KOPT-K1 (cell line): ENCODE results near the gene ATXN2.
"Not testable (repeated sequence)": the region's sequence is repeated elsewhere in the genome, so short reads cannot be mapped to it uniquely, and the experiment has no call there.

Experiments
- H3K27ac ChIP-seq: fragments of 200-600 bp; sonication (generic); 2 replicates; pipeline ENCODE4 v1.5.1; 2016; ENCODE audit warnings: antibody characterized with exemption, mild to moderate bottlenecking, low read depth, low read length; ENCODE audit not compliant: poor library complexity, severe bottlenecking
- H3K36me3 ChIP-seq: fragments of 200-600 bp; sonication (generic); 2 replicates; pipeline ENCODE4 v1.5.1; 2017; ENCODE audit warnings: antibody characterized with exemption, mild to moderate bottlenecking, low read length, moderate library complexity; ENCODE audit not compliant: insufficient read depth
- H3K9me3 ChIP-seq: fragments of 200-600 bp; sonication (generic); 2 replicates; pipeline ENCODE4 v1.5.1; 2017; ENCODE audit warnings: antibody characterized with exemption, low read length, mild to moderate bottlenecking; ENCODE audit not compliant: insufficient read depth, poor library complexity, severe bottlenecking

ATXN2 gene

GRCh38 chr12:111519083-111519482 is 80.0 kb downstream of the ATXN2 start:
- Histone ChIP-seq H3K27ac (no peak overlapping the region), H3K36me3 (peaks cover 96% of the 10 kb centered on the region), H3K9me3 (no peaks in the 10 kb centered on the region)

- H3K27ac ChIP-seq, H3K9me3 ChIP-seq: not testable (repeated sequence)
- peaks cover 83% of the 10 kb centered on the region for H3K36me3 ChIP-seq
These were observed 91.4 kb downstream of the ATXN2 start for GRCh38 chr12:111507719-111508118.

DNA sequence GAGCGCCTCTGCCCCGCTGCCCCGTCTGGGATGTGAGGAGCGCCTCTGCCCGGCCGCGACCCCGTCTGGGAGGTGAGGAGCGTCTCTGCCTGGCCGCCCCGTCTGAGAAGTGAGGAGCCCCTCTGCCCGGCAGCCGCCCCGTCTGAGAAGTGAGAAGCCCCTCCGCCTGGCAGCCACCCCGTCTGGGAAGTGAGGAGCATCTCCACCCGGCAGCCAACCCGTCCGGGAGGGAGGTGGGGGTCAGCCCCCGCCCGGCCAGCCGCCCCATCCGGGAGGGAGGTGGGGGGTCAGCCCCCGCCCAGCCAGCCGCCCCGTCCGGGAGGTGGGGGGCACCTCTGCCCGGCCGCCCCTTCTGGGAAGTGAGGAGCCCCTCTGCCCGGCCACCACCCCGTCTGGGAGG is 91.9 kb downstream of the ATXN2 start:
- not testable (repeated sequence) for H3K27ac ChIP-seq, H3K9me3 ChIP-seq
- peaks cover 83% of the 10 kb centered on the region for H3K36me3 ChIP-seq

DNA sequence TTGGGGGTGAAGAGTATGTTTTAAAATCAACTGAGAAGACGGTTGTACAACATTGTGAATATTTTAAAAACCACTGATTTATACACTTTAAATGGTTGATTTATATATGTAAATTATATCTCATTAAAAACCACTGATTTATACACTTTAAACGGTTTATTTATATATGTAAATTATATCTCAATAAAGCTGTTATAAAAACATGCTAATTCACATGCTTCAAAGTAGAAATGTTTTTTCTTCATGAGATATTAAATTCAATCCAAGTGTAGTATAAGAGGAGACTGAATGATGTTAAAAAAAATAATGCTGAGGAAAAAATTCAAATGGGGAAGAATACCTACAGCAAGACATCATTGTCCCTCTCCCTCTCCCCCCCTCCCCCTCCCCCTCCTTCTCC is 92.9 kb downstream of the ATXN2 start:
- H3K9me3 ChIP-seq = no peaks in the 10 kb centered on the region
- H3K36me3 ChIP-seq = peaks cover 83% of the 10 kb centered on the region
- no peak overlapping the region for H3K27ac ChIP-seq

DNA sequence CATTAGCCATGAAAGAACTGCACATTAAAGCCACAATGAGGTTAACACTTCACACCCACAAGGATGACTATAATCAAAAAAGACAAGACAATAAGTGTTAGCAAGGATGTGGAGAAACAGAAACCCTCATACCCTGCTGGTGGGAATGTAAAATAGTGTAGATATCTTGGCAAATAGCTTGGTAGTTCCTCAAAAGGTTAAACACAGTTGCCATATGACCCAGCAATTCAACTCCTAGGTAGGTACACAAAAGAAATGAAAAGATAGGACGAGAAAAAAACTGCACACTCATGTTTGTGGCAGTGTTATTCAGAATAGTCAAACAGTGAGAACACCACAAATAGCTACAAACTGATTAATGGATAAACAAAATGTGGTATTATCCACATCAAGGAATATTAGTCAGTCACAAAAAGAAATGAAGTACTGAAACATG is 93.5 kb downstream of the ATXN2 start:
- Histone ChIP-seq H3K9me3 (no peaks in the 10 kb centered on the region), H3K27ac (no peak overlapping the region), H3K36me3 (peaks cover 79% of the 10 kb centered on the region)

DNA sequence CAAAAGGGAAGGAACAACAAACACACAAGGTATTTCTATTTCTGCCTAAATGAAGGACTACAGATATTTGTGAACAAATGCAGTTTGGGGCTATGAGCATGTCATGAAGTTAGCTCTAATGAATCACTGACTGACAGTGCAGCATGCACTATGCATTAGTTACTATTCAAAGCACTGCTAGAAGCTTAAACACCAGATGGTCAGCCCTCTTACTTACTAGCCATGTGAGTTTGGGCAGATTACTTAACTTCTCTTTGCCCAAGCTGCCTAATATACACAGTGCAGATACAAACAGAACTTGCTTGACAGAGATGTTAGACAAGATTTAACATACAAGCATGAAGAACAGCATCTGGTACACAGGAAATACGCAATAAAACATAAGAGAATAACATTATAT is 96.0 kb downstream of the ATXN2 start:
- Histone ChIP-seq H3K9me3 (no peaks in the 10 kb centered on the region), H3K36me3 (peaks cover 74% of the 10 kb centered on the region), H3K27ac (no peak overlapping the region)

DNA sequence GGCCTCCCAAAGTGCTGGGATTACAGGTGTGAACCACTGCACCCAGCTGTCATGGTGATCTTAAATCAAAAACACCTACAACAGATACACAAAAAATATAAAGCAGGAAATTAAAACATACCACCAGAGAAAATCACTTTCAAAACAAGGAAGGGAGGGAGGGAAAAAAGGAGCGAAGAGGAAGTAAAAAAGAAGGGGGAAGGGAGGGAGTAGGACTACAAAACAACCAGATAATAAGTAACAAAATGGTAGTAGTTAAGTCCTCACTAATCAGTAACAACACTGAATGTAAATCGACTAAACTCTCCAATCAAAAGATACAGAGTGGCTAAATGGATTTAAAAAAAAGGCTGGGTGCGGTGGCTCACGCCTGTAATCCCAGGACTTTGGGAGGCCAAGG is 104.4 kb downstream of the ATXN2 start:
- Histone ChIP-seq H3K27ac (no peak overlapping the region), H3K9me3 (no peaks in the 10 kb centered on the region), H3K36me3 (peaks cover 92% of the 10 kb centered on the region)

DNA sequence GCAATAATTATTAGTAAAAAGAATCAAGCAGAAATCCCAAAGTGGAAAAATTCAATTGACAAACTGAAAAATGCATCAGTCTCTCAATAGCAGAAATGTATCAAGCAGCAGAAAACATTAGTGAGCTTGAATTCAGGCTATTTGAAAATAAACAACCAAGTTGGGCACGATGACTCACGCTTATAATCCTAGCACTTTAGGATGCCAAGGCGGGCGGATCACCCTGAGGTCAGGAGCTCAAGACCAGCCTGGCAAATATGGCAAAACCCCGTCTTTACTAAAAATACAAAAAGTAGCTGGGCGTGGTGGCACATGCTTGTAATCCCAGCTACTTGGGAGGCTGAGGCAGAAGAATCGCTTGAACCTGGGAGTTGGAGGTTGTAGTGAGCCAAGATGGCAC is 106.1 kb downstream of the ATXN2 start:
- not testable (repeated sequence) for H3K27ac ChIP-seq, H3K9me3 ChIP-seq
- peaks cover 96% of the 10 kb centered on the region for H3K36me3 ChIP-seq

DNA sequence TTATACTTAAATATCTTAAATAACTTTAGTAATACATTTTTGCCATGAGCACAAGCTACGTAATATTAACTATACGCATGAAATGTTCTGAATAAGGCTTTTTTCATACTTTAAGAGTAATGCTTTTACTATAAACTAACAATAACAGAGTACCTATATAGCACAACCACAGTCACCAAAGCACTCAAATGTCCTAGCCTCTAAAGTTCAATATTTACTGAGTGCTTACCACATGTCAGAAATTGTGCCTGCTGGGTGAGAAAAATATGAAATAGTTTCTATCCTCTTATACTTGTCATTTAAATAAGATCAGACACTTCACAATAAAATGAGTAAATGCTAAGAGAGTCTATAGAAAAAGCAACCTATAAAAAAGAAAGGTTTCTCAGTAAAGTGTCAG is 110.3 kb downstream of the ATXN2 start:
- peaks cover 99% of the 10 kb centered on the region for H3K36me3 ChIP-seq
- H3K9me3 ChIP-seq = no peaks in the 10 kb centered on the region
- no peak overlapping the region for H3K27ac ChIP-seq

GRCh38 chr12:111488271-111488670 is 110.8 kb downstream of the ATXN2 start:
- Histone ChIP-seq H3K9me3 (no peaks in the 10 kb centered on the region), H3K27ac (no peak overlapping the region), H3K36me3 (peaks cover 99% of the 10 kb centered on the region)

- Histone ChIP-seq H3K9me3 (no peaks in the 10 kb centered on the region), H3K36me3 (peaks cover 99% of the 10 kb centered on the region), H3K27ac (no peak overlapping the region)
These were observed 116.7 kb downstream of the ATXN2 start for GRCh38 chr12:111482462-111482861.

DNA sequence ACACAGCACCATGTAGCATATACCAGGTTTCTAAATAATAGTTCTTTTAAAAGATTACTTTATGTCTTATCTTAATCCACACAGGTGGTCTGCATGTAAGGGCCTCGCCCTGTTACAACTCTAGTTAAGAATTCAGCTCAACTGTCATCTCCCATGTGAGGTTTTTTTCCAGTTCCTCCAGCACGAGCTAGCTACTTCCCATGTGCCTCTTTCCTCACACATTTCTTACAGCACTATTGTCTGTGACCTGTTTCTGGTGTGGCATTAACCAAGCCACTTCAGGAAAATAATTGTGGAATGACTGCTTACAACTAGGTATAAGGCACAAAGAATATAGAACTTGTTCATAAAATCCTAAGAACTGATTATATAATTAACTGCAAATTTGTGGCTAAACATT is 127.9 kb downstream of the ATXN2 start:
- no peaks in the 10 kb centered on the region for H3K9me3 ChIP-seq
- peaks cover 88% of the 10 kb centered on the region for H3K36me3 ChIP-seq
- no peak overlapping the region for H3K27ac ChIP-seq

DNA sequence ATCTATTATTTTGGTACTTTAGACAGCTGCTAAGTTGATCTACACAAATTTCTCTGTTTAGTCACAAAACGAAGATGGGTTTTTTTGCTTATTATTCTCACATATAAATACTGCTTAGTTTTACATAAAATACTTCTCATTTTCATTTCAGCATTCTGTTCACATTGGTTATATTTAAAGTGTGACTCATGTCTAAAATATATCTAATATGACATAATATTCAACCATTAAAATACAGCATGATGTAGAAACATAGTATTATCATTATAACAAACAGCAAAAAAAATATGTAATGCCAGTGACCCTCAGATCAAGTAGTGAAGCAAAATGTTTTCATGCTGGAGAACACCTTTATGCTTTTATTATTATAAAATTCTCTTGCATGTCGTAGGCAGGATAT is 129.7 kb downstream of the ATXN2 start:
- Histone ChIP-seq H3K36me3 (peaks cover 86% of the 10 kb centered on the region), H3K9me3 (no peaks in the 10 kb centered on the region), H3K27ac (no peak overlapping the region)

DNA sequence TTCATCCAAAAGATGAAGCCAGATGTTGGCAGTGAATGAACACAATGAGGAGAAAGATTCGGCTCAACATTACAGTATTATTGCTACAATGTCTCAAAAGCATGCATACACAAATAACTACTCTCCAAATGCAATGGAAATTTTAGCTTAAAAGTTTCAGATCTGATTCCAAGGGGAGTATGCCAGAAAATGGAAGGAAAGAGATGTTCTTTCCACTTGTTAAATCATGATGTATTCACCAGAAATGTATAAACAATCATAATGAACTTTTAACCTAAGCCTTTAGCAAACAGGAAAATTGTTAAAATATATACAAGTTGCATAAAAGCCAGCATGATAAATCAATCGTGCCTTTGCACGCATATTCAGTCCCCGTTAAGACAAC is 131.3 kb downstream of the ATXN2 start:
- Histone ChIP-seq H3K27ac (no peak overlapping the region), H3K36me3 (peaks cover 83% of the 10 kb centered on the region), H3K9me3 (no peaks in the 10 kb centered on the region)

DNA sequence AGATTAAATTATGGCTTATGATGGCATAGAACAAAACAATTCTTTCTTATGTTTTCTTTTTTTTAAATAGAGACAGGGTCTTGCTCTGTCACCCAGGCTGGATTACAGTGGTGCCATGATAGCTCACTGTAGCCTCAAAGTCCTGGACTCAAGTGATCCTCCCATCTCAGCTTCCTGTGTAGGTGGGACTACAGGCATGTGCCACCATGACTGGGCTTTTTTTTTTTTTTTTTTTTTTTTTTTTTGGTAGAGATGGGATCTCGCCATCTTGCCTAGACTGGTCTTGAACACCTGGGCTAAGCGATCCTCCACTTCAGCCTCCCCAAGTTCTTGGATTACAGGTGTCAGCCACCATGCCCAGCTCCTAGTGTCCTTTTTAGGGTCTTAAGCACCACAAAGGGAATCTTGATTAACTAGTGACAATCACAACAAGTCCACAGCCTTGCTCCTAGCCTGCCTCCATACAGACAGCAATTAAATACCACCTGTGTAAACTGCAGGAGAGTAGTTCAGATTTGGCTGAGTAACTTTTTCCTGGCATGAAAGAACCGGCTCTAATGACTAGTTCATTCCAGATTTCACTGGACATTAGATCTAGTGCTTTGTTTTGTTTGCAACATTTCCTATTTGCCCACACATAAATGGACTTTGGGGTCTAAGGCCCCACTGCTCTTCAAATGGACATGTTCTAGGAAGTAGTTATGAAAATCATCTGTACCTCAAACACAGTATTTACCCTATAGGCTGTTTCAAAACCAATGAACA is 131.8 kb downstream of the ATXN2 start:
- Histone ChIP-seq H3K36me3 (peaks cover 80% of the 10 kb centered on the region), H3K9me3 (no peaks in the 10 kb centered on the region), H3K27ac (no peak overlapping the region)

DNA sequence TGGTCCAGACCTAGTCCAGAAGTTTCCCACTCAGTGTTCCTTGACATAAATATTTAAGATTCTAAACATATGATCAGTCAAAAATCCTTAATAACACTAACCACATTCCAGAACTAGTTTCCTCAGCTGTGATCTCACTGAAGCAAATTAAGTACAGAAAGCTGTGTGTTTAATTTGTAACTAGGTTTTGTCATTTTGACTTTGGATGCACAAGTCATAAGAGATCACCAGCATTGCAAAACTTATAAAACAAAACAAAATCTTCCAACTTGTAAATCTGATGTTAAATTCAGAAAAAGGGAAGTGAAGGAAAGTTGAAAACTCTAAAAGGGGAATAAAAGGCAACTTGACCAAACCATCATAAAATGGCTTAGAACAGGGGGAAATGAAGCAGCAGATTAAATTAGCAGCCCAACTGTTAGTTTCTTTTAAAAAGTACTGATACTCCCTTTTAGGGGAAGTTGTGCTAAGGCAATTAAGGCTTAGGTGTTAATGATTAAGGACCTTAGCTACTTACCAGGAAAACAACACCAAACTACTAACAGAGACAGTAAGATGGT is 136.8 kb downstream of the ATXN2 start:
- H3K27ac ChIP-seq = no peak overlapping the region
- peaks cover 69% of the 10 kb centered on the region for H3K36me3 ChIP-seq
- H3K9me3 ChIP-seq = no peaks in the 10 kb centered on the region
